SK-N-SH (cell line): ENCODE measurements around the gene DNPEP.
"Not testable (repeated sequence)": the region's sequence is repeated elsewhere in the genome, so short reads cannot be mapped to it uniquely, and the experiment has no call there.

Source experiments
- CHD2 ChIP-seq: fragments of 150-350 bp; IDR thresholded peaks from 2 replicates; pipeline ENCODE4 v1.6.1; 2018; ENCODE audit warnings: low read length; ENCODE audit not compliant: partially characterized antibody
- CTCF ChIP-seq: fragments of 200-600 bp; sonication (generic); IDR thresholded peaks from 2 replicates; pipeline ENCODE4 v1.6.1; 2017; ENCODE audit warnings: antibody characterized with exemption, mild to moderate bottlenecking, moderate library complexity
- ELF1 ChIP-seq: IDR thresholded peaks from 2 replicates; pipeline ENCODE4 v1.4.0; 2012
- EP300 ChIP-seq, 2 experiments: IDR thresholded peaks; 2 replicates each; pipeline versions ENCODE4 v1.4.0 to v1.6.1; 2012; ENCODE audit warnings: borderline replicate concordance in 1 of 2, low read depth in 1 of 2, low read length in 1 of 2
- IRF3 ChIP-seq: fragments of 150-350 bp; IDR thresholded peaks from 2 replicates; pipeline ENCODE4 v1.6.1; 2016; ENCODE audit warnings: mild to moderate bottlenecking, low read depth, low read length
- JUND ChIP-seq: IDR thresholded peaks from 2 replicates; pipeline ENCODE4 v1.4.0; 2012
- POLR2AphosphoS5 ChIP-seq: IDR thresholded peaks from 2 replicates; pipeline ENCODE4 v1.6.1; 2012; ENCODE audit warnings: low read depth, low read length
- RAD21 ChIP-seq: IDR thresholded peaks from 2 replicates; pipeline ENCODE4 v1.6.1; 2012; ENCODE audit warnings: mild to moderate bottlenecking, low read length
- REST ChIP-seq: IDR thresholded peaks from 2 replicates; pipeline ENCODE4 v1.6.1; 2012; ENCODE audit warnings: mild to moderate bottlenecking, low read depth, low read length, moderate library complexity
- RFX5 ChIP-seq: IDR thresholded peaks from 2 replicates; pipeline ENCODE4 v1.6.1; 2012; ENCODE audit warnings: mild to moderate bottlenecking, improper control_type of control experiment, low read length
- TAF1 ChIP-seq: IDR thresholded peaks from 2 replicates; pipeline ENCODE4 v1.6.1; 2012; ENCODE audit warnings: low read depth, mild to moderate bottlenecking, low read length, moderate library complexity, borderline replicate concordance
- TEAD4 ChIP-seq: IDR thresholded peaks from 2 replicates; pipeline ENCODE4 v1.4.0; 2012; ENCODE audit warnings: mild to moderate bottlenecking, borderline replicate concordance; ENCODE audit not compliant: insufficient read depth
- YY1 ChIP-seq: IDR thresholded peaks from 2 replicates; pipeline ENCODE4 v1.4.0; 2012; ENCODE audit warnings: low read depth, mild to moderate bottlenecking

- TF ChIP-seq CTCF; JUND; TAF1; POLR2AphosphoS5; IRF3; CHD2; YY1; REST; EP300 (IDR thresholded peaks at IDR 0.05; ENCODE audit: borderline replicate concordance in 1 of 2, low read depth in 1 of 2, low read length in 1 of 2); RAD21; RFX5; TEAD4; ELF1: not testable (repeated sequence)
Measured at GRCh38 chr2:219395056-219395455, 7.3 kb upstream of the DNPEP start.
